ENCODE measurements around the gene UST.

DNA sequence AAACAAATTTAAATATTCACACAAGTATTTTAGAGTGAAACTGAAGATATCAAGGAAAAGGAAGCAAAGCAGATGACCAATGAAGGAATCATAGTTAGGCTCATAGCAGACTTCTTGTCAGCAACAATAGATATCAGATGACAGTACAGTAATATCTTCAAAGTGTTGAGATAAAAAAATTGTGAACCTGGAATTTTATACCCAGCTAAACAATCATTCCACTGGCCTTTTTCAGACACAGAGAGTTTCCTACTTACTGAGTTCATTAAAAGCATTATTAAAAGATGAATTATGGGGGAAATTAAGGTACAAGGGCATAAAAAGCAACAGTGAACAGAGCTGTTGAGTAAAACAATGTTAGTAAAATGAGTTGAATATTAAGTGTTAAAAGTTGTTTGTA lies 254.6 kb downstream of the UST start:
- no peak for TF ChIP-seq TAF1 (IDR thresholded peaks at IDR 0.05; ENCODE audit: low read depth, low read length)
- no peak for TF ChIP-seq SPI1 (IDR thresholded peaks at IDR 0.05; ENCODE audit: low read depth, low read length)
- TF ChIP-seq POLR2AphosphoS5 (IDR thresholded peaks at IDR 0.05; ENCODE audit: low read depth, low read length) = no peak
- no peak for TF ChIP-seq POLR2A (IDR thresholded peaks at IDR 0.05; ENCODE audit: low read depth, low read length)
- TF ChIP-seq PAX5 (IDR thresholded peaks at IDR 0.05; ENCODE audit: insufficient read depth, low read length, severe bottlenecking) = no peak
- TF ChIP-seq POU2F2 (IDR thresholded peaks at IDR 0.05; ENCODE audit: low read depth, low read length) = no peak

Measured in GM12891 (cell line).